Esophagus (tissue), 2 donors: ENCODE measurements around the gene SLC8A1. TPM values are rescaled to one million over a fixed set of nuclear protein-coding genes. Genes with fewer than 3 reads are reported as not detected.

ENCODE experiments used
- H3K27ac ChIP-seq, 2 donors: one replicate each; pipeline ENCODE4 v1.5.1; 2013; ENCODE audit warnings: low read depth in 2 of 2, mild to moderate bottlenecking in 2 of 2, inconsistent platforms in 1 of 2, low read length in 1 of 2, moderate library complexity in 1 of 2
- H3K27me3 ChIP-seq, 2 donors: one replicate each; pipeline ENCODE4 v1.6.1; 2013; ENCODE audit warnings: low read length in 2 of 2, control low read depth in 1 of 2, mild to moderate bottlenecking in 1 of 2; ENCODE audit not compliant: insufficient read depth in 2 of 2, control insufficient read depth in 1 of 2
- H3K36me3 ChIP-seq, 2 donors: one replicate each; pipeline ENCODE4 v1.6.1; 2013; ENCODE audit warnings: low read length in 1 of 2; ENCODE audit not compliant: control insufficient read depth in 2 of 2, insufficient read depth in 2 of 2
- H3K4me1 ChIP-seq, 2 donors: one replicate each; pipeline ENCODE4 v1.6.1; 2013; ENCODE audit warnings: low read length in 1 of 2; ENCODE audit not compliant: control insufficient read depth in 2 of 2, insufficient read depth in 2 of 2
- H3K4me3 ChIP-seq, 2 donors: one replicate each; pipeline ENCODE4 v1.5.1; 2013; ENCODE audit warnings: low read length in 2 of 2, mild to moderate bottlenecking in 2 of 2, low read depth in 1 of 2, moderate library complexity in 1 of 2
- H3K9me3 ChIP-seq, 2 donors: one replicate each; pipeline ENCODE4 v1.6.1; 2013; ENCODE audit warnings: mild to moderate bottlenecking in 2 of 2, low read depth in 1 of 2, low read length in 1 of 2, moderate library complexity in 1 of 2; ENCODE audit not compliant: control insufficient read depth in 2 of 2, insufficient read depth in 1 of 2
- WGBS, 2 donors: extraction: QIAGEN DNeasy Blood & Tissue Kit; methylation state at CpG; one replicate each; pipeline ENCODE4 v1.1.7; 2013; 5-methylcytosine and 5-hydroxymethylcytosine counted together
- polyA plus RNA-seq, 2 donors: library from polyadenylated mRNA; stranded (reverse); fragments of 200-250 nt; gene quantifications; one replicate each; pipeline ENCODE4 v1.2.3, GENCODE V29; 2013
- donor health status: healthy with polysubstance abuse.
- donor health status: Bipolar disorder and iron deficiency.

Gene SLC8A1
- polyA plus RNA-seq, 2 donors = 0.26 to 0.73 TPM

GRCh38 chr2:40450066-40450795, 1.7 kb downstream of the SLC8A1 start:
- WGBS, 2 donors = 18 to 34% methylated on average over 12 of the region's 12 CpGs
- Histone ChIP-seq H3K4me1 (no peaks in the 10 kb centered on the region), H3K27me3 (no peaks in the 10 kb centered on the region), H3K36me3 (no peaks in the 10 kb centered on the region), H3K4me3 (peak overlapping the region in 1 of 2 donors; percentile 53), H3K9me3 (no peaks in the 10 kb centered on the region), H3K27ac (peak overlapping the region; percentile 36 to 58)

DNA sequence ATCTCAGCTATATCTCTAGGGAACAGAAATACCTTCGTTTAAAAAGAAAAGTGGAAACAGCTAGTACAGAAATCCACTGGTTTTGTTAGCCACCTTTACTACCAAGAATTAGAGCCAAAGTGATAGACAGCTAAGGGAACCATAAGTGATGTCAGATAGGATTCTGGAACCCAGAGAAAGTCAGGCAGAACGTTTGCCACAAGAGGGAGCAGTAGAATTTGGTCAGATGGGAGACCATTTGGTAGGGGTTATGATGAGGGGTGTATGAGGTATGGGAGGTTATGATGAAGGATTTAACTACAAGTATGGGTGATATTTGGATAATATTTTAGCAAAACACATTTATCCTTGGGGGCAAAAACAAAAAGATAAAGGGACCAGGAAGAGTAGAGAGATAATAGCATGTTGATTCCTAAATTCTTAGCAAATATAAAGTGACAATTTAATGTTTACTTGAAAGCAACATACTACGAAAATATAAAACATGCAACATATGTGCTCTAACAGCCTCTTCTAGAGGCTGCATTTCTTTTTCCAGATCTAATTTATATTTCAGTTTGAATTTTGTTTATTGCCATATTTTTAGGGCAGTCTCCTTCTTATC, 3.3 kb downstream of the SLC8A1 start:
- WGBS, 2 donors = 47 to 48% methylated on average over 3 of the region's 3 CpGs

GRCh38 chr2:40445467-40445866, 6.4 kb downstream of the SLC8A1 start:
- Histone ChIP-seq H3K36me3 (no peaks in the 10 kb centered on the region), H3K27ac (no peak overlapping the region), H3K9me3 (no peaks in the 10 kb centered on the region), H3K4me3 (no peak overlapping the region), H3K27me3 (no peaks in the 10 kb centered on the region), H3K4me1 (no peaks in the 10 kb centered on the region)

More for the DNA sequence above, 3.3 kb downstream of the SLC8A1 start:
- Histone ChIP-seq H3K9me3 (no peaks in the 10 kb centered on the region), H3K27ac (peak overlapping the region in 1 of 2 donors; percentile 12), H3K4me1 (no peaks in the 10 kb centered on the region), H3K36me3 (no peaks in the 10 kb centered on the region), H3K4me3 (no peak overlapping the region), H3K27me3 (no peaks in the 10 kb centered on the region)

DNA sequence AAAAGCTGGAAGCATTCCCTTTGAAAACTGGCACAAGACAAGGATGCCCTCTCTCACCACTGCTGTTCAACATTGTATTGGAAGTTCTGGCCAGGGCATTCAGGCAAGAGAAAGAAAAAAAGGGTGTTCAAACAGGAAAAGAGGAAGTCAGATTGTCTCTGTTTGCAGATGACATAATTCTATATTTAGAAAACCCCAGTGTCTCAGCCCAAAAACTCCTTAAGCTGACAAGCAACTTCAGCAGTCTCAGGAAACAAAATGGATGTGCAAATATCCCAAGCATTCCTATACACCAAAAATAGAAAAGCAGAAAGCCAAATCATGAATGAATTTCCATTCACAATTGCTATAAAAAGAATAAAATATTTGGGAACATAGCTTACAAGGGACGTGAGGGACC, 11.1 kb downstream of the SLC8A1 start:
- Histone ChIP-seq H3K4me1 (no peaks in the 10 kb centered on the region), H3K36me3 (no peaks in the 10 kb centered on the region), H3K9me3 (no peaks in the 10 kb centered on the region), H3K27me3 (no peaks in the 10 kb centered on the region), H3K4me3 (no peak overlapping the region), H3K27ac (no peak overlapping the region)
- 61 to 66% methylated on average over 1 of the region's 1 CpG for WGBS, 2 donors

DNA sequence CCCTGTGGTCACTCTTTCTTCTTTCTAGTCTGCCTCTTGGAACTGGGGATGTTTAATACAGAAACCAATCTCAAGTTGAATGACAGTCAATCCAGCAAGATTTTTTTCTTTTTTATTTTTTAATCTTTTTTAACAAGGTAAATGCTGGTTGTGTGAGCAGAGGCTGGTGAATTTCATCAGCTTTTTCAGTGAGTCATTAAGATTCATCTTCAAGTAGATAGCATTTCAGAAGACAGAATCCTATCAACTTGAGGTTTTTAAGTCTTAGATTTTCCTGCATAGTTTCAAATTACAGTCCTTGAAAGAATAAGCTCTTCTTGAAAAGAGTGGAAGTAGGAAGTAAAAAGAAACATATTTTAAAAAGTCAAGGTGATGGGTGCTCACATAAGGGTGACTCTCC, 12.4 kb downstream of the SLC8A1 start:
- H3K4me3 ChIP-seq = no peak overlapping the region
- H3K4me1 ChIP-seq = peaks cover 0 to 3% of the 10 kb centered on the region in 2 donors
- H3K9me3 ChIP-seq = no peaks in the 10 kb centered on the region
- H3K36me3 ChIP-seq = no peaks in the 10 kb centered on the region
- no peaks in the 10 kb centered on the region for H3K27me3 ChIP-seq
- no peak overlapping the region for H3K27ac ChIP-seq

DNA sequence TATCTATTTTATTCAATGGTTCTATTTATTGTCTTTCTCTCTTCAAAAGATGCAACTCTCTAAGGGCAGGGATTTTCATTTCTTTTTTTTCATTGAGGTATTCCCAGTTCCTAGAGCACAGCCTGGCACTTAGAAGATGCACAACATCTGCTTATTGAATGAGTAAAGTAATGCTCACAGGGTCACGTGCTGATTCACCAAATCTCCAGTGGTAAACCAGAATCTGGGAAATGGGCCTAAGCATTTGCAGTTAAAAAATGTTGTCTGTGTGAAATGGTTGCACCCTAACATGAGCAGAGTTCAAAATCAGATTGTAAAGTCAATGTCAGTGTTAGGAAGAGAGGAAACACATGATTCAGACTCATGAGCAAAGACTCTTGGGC, 15.8 kb downstream of the SLC8A1 start:
- Histone ChIP-seq H3K27ac (no peak overlapping the region), H3K4me3 (no peak overlapping the region), H3K27me3 (no peaks in the 10 kb centered on the region), H3K9me3 (no peaks in the 10 kb centered on the region), H3K36me3 (no peaks in the 10 kb centered on the region), H3K4me1 (peaks cover 0 to 3% of the 10 kb centered on the region in 2 donors)
- 78 to 82% methylated on average over 1 of the region's 1 CpG for WGBS, 2 donors

DNA sequence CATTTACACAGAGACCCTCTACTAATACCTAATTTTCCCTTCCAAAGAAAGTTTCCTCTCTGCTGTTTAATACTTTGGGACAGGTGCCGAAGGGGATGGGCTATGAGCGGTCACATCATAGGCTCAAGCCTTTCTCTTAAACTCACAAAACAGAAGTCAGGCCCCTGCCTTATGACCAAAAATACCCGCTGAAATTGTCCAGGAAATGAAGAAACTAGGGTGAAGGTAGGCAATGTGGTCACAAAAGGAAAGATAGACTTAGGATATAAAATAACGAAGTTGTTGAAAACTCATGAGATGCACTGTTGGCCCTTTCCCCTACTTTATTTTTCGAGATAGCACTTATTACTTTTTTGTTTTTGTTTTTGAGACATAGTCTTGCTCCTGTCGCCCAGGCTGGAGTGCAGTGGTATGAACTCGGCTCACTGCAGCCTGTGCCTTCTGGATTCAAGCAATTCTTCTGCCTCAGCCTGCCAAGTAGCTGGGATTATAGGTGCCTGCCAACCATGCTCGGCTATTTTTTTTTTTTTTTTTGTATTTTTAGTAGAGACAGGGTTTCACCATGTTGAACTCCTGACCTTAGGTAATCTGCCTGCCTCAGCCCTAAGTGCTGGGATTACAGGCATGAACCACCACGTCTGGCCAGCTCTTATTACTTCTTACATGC, 16.3 kb downstream of the SLC8A1 start:
- Histone ChIP-seq H3K4me1 (peaks cover 0 to 3% of the 10 kb centered on the region in 2 donors), H3K36me3 (no peaks in the 10 kb centered on the region), H3K4me3 (no peak overlapping the region), H3K9me3 (no peaks in the 10 kb centered on the region), H3K27ac (peak overlapping the region in 1 of 2 donors; percentile 11), H3K27me3 (no peaks in the 10 kb centered on the region)
- 66 to 69% methylated on average over 9 of the region's 9 CpGs for WGBS, 2 donors

DNA sequence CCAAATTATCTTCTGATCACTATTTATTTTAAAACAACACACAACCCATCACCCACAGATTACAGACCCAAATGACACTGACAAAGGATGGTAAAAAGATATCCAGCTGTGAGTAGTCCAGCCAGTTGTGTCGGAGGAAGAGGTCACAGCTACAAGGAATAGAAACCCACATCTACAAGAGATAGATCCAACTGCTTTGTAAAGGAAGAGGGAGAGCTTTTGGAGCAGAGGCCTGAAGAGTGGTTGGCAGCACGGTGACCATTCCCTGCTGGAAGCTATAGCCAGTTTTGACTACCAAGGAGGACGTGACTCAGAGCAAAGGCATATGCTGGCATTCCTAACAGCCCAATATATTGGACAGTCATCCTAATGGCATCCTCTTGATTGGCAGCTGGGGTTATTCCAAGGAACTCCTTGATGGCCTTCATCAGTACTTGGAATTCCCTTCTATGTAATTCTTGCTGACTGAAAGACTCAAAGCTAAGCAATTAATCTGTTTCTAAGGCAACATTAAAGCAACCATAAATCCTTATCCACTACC, 17.1 kb downstream of the SLC8A1 start:
- H3K27ac ChIP-seq = no peak overlapping the region
- no peaks in the 10 kb centered on the region for H3K27me3 ChIP-seq
- no peak overlapping the region for H3K4me3 ChIP-seq
- H3K4me1 ChIP-seq = peaks cover 0 to 3% of the 10 kb centered on the region in 2 donors
- H3K36me3 ChIP-seq = no peaks in the 10 kb centered on the region
- H3K9me3 ChIP-seq = no peaks in the 10 kb centered on the region
- WGBS, 2 donors = 47 to 64% methylated on average over 3 of the region's 3 CpGs

DNA sequence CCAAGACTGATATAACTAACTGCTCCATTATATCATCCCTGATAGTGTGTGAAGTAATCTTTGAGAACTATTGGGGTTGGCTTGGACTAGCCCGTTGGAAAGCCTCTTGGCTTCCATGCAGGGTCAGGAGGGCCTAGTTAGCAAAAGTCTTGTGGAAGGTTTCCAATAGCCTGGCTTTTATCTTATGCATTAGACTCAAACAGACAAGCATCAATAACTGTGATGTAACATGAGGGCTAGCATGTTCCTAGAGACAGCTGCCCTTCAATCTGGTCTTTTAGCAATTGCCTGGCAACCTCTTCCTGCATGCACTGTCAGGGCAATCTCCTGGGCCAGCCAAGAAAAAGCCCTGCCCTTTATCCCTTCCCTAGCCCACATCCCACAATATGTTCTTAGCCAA, 18.2 kb downstream of the SLC8A1 start:
- H3K4me1 ChIP-seq = peaks cover 0 to 3% of the 10 kb centered on the region in 2 donors
- no peak overlapping the region for H3K27ac ChIP-seq
- H3K27me3 ChIP-seq = no peaks in the 10 kb centered on the region
- 39 to 48% methylated on average over 1 of the region's 1 CpG for WGBS, 2 donors
- H3K4me3 ChIP-seq = no peak overlapping the region
- H3K9me3 ChIP-seq = no peaks in the 10 kb centered on the region
- no peaks in the 10 kb centered on the region for H3K36me3 ChIP-seq
